Caco-2 (cell line): Measurements from ENCODE around the gene NBPF1. TPM values are rescaled to one million over a fixed set of nuclear protein-coding genes. Genes with fewer than 3 reads are reported as not detected.
"Not testable (repeated sequence)": the region's sequence is repeated elsewhere in the genome, so short reads cannot be mapped to it uniquely, and the experiment has no call there.

ENCODE experiments used
- BruUV-seq: library from RNA; stranded (reverse); fragments of 400-500 nt; replicated peaks from 2 replicates; lab custom pipeline; 2021; lab: Mats Ljungman, UMichigan
- CTCF ChIA-PET: fragments of 300-600 bp; sonication (Branson Sonifier 250); formaldehyde crosslinking; loops from one replicate; lab custom pipeline; 2022; ENCODE audit warnings: antibody characterized with exemption; lab: Charles Lee
- POLR2A ChIA-PET: fragments of 300-600 bp; sonication (Branson Sonifier 250); formaldehyde crosslinking; loops from one replicate; lab custom pipeline; 2022; ENCODE audit warnings: antibody characterized with exemption; lab: Charles Lee
- DNase-seq, 2 experiments: peaks; one replicate each; pipeline versions ENCODE4 v3.0.0 to v3.0.0-alpha.2; 2020 to 2022
- H3K27me3 ChIP-seq: replicated peaks from 2 replicates; pipeline ENCODE4 v1.6.0; 2011; ENCODE audit warnings: low read length; ENCODE audit not compliant: control insufficient read depth, insufficient read depth
- H3K36me3 ChIP-seq: 2 replicates; pipeline ENCODE4 v1.5.1; 2011; ENCODE audit warnings: low read length; ENCODE audit not compliant: control insufficient read depth, insufficient read depth
- H3K4me1 ChIP-seq: fragments of 250-450 bp; sonication (Bioruptor Pico); 2 replicates; pipeline ENCODE4 v1.5.1; 2020; ENCODE audit warnings: mild to moderate bottlenecking
- H3K4me3 ChIP-seq: 2 replicates; pipeline ENCODE4 v1.5.1; 2011; ENCODE audit warnings: low read depth, mild to moderate bottlenecking, control low read depth, low read length
- H3K9me3 ChIP-seq: fragments of 250-450 bp; sonication (Bioruptor Pico); 2 replicates; pipeline ENCODE4 v1.5.1; 2020; ENCODE audit warnings: mild to moderate bottlenecking, moderate library complexity
- H3K27ac Mint-ChIP-seq: one replicate; pipeline ENCODE4 v1.8.0; 2022; ENCODE audit warnings: mixed read lengths; ENCODE audit not compliant: unreplicated experiment
- H3K27me3 Mint-ChIP-seq: one replicate; pipeline ENCODE4 v1.8.0; 2022; ENCODE audit warnings: mixed read lengths; ENCODE audit not compliant: insufficient read depth, unreplicated experiment
- H3K36me3 Mint-ChIP-seq: one replicate; pipeline ENCODE4 v1.8.0; 2022; ENCODE audit warnings: mild to moderate bottlenecking, mixed read lengths; ENCODE audit not compliant: insufficient read depth, unreplicated experiment
- H3K4me1 Mint-ChIP-seq: one replicate; pipeline ENCODE4 v1.8.0; 2022; ENCODE audit warnings: low read depth, mixed read lengths; ENCODE audit not compliant: unreplicated experiment
- H3K4me3 Mint-ChIP-seq: one replicate; pipeline ENCODE4 v1.8.0; 2022; ENCODE audit warnings: mild to moderate bottlenecking, moderate library complexity, mixed read lengths; ENCODE audit not compliant: unreplicated experiment
- H3K9me3 Mint-ChIP-seq: one replicate; pipeline ENCODE4 v1.8.0; 2022; ENCODE audit warnings: mixed read lengths; ENCODE audit not compliant: unreplicated experiment
- CTCF ChIP-seq, 2 experiments: fragments of 200-600 bp in 1 of 2; IDR thresholded peaks; 1 replicate in 1 of 2; 2 replicates in 1 of 2; pipeline versions ENCODE4 v1.5.1 to v1.8.0; 2011 to 2022; ENCODE audit warnings: antibody characterized with exemption in 1 of 2, control low read depth in 1 of 2, inconsistent platforms in 1 of 2, low read depth in 1 of 2, low read length in 1 of 2, mild to moderate bottlenecking in 1 of 2, moderate library complexity in 1 of 2; ENCODE audit not compliant: insufficient read depth in 1 of 2, severe bottlenecking in 1 of 2, unreplicated experiment in 1 of 2
- intact Hi-C: fragments of 100-400 bp; cut with micrococcal nuclease; formaldehyde crosslinking; loops from one replicate; pipeline ENCODE4 v1.10.0; 2022; ENCODE audit not compliant: unreplicated experiment
- total RNA-seq: library from RNA; stranded (reverse); gene quantifications from 2 replicates; pipeline ENCODE4 v1.2.3, GENCODE V29; 2022

NBPF1 gene
- total RNA-seq, 1 experiment from 2014 or later, result 59.3 TPM

GRCh38 chr1:16605532-16606505 is 7.5 kb downstream of the NBPF1 start:
- Histone ChIP-seq H3K9me3 (no peaks in the 10 kb centered on the region), H3K27me3 (no peaks in the 10 kb centered on the region), H3K4me3 (no peak overlapping the region), H3K36me3 (peaks cover 3% of the 10 kb centered on the region; the same call in 1 of the 2 replicates), H3K4me1 (peaks cover 7% of the 10 kb centered on the region; the same call in 1 of the 2 replicates)
- no peaks in the 10 kb centered on the region for H3K36me3 Mint-ChIP-seq
- no peaks in the 10 kb centered on the region for H3K9me3 Mint-ChIP-seq
- no peak for TF ChIP-seq CTCF (IDR thresholded peaks at IDR 0.05; ENCODE audit: insufficient read depth in 1 of 2, low read depth in 1 of 2, low read length in 1 of 2, severe bottlenecking in 1 of 2, unreplicated experiment in 1 of 2)
- no peak for DNase-seq
- intact Hi-C loops, result no loop called here
- no peaks in the 10 kb centered on the region for H3K4me1 Mint-ChIP-seq
- H3K27me3 Mint-ChIP-seq, result no peaks in the 10 kb centered on the region
- ChIA-PET POLR2A (no interaction called here), CTCF (no interaction called here)
- BruUV-seq, result no TSS peak
- no peak overlapping the region for H3K4me3 Mint-ChIP-seq
- H3K27ac Mint-ChIP-seq, result no peak overlapping the region

GRCh38 chr1:16605213-16605525 is 8.2 kb downstream of the NBPF1 start:
- intact Hi-C loops, result no loop called here
- Histone ChIP-seq H3K27me3 (no peaks in the 10 kb centered on the region), H3K9me3 (no peaks in the 10 kb centered on the region), H3K36me3 (peaks cover 3% of the 10 kb centered on the region; the same call in 1 of the 2 replicates), H3K4me3 (no peak overlapping the region), H3K4me1 (peaks cover 7% of the 10 kb centered on the region; the same call in 1 of the 2 replicates)
- Mint-ChIP-seq H3K9me3 (no peaks in the 10 kb centered on the region), H3K36me3 (no peaks in the 10 kb centered on the region), H3K27ac (no peak overlapping the region), H3K27me3 (no peaks in the 10 kb centered on the region), H3K4me1 (no peaks in the 10 kb centered on the region), H3K4me3 (no peak overlapping the region)
- ChIA-PET POLR2A (no interaction called here), CTCF (no interaction called here)
- no peak for DNase-seq
- TF ChIP-seq CTCF (IDR thresholded peaks at IDR 0.05; ENCODE audit: insufficient read depth in 1 of 2, low read depth in 1 of 2, low read length in 1 of 2, severe bottlenecking in 1 of 2, unreplicated experiment in 1 of 2), result no peak
- no TSS peak for BruUV-seq

GRCh38 chr1:16604514-16605212 is 8.7 kb downstream of the NBPF1 start:
- H3K36me3 Mint-ChIP-seq, H3K4me3 Mint-ChIP-seq, H3K4me3 ChIP-seq, BruUV-seq, H3K36me3 ChIP-seq, H3K9me3 Mint-ChIP-seq, CTCF ChIA-PET, H3K27ac Mint-ChIP-seq, H3K27me3 ChIP-seq, H3K4me1 Mint-ChIP-seq, intact Hi-C loops, H3K9me3 ChIP-seq, H3K27me3 Mint-ChIP-seq, POLR2A ChIA-PET, H3K4me1 ChIP-seq, DNase-seq: not testable (repeated sequence)

DNA sequence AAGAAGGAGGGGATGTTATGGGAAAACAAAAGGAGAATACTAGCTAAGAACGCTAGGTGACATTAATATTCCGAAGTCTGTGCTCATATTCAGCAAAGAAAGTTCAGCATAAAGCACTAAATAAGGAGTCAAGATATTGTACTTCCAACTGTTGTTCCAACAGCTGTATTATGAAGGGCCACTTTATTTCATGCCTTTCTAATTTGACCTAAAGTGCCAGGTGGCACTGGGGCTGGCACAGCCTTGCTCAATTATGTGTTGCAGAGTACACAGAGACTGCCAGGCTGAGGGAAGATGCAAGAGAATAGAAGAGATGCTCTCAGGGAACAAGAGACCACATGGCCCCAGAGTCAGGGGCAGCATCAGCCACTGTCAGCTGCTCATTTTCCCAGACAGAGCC is 9.7 kb downstream of the NBPF1 start:
- H3K4me3 ChIP-seq, BruUV-seq, CTCF ChIA-PET, H3K27me3 ChIP-seq, H3K4me1 Mint-ChIP-seq, H3K4me1 ChIP-seq, H3K9me3 Mint-ChIP-seq, POLR2A ChIA-PET, H3K36me3 ChIP-seq, H3K9me3 ChIP-seq, H3K27me3 Mint-ChIP-seq, H3K27ac Mint-ChIP-seq, H3K4me3 Mint-ChIP-seq, DNase-seq, intact Hi-C loops, H3K36me3 Mint-ChIP-seq: not testable (repeated sequence)

DNA sequence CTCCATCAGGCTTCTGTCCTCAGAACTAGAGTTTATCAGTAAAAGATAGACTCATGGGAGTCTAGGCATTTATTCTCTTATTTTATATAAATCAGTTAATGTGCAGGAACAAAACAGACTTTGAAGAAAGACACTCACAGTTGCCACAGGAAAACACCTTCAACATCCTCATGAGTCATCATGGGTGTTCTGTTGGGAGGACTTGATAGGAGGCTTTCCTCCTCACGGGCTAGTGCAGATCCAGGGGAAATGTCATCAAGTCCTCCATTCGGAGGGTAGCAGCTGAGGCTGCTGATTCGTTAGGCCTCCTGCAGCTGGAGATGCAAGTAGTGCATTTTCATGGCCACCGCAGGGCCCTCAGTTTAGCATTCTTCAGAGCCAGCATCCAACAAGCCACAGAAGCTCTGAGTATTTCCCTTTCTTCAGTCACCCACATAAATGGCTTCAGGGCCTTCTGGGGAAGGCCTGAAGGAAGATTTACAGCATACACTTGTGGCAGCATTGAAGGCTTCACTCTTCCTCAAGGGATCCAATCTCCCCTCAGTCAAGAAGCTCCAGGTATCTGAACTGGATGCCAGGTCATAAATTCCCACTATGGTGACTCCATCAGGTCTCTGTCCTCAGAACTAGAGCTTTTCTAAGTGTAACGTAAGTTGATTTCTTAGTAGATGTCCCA is 10.9 kb downstream of the NBPF1 start:
- CTCF ChIA-PET, H3K4me1 ChIP-seq, H3K27me3 Mint-ChIP-seq, H3K27ac Mint-ChIP-seq, H3K27me3 ChIP-seq, H3K4me3 ChIP-seq, BruUV-seq, H3K9me3 Mint-ChIP-seq, H3K4me3 Mint-ChIP-seq, POLR2A ChIA-PET, H3K36me3 ChIP-seq, DNase-seq, intact Hi-C loops, H3K4me1 Mint-ChIP-seq, H3K9me3 ChIP-seq, H3K36me3 Mint-ChIP-seq: not testable (repeated sequence)
